HEK293 (cell line): ENCODE data around the gene ALKBH2.

Source experiments
- CTCF ChIA-PET: fragments of 350-600 bp; formaldehyde crosslinking; extraction: SDS; loops from one replicate; lab custom pipeline; 2021; ENCODE audit warnings: antibody characterized with exemption; lab: Yijun Ruan, JAX
- POLR2A ChIA-PET: fragments of 300-600 bp; formaldehyde crosslinking; extraction: SDS; loops from one replicate; lab custom pipeline; 2020; ENCODE audit warnings: antibody characterized with exemption, inconsistent platforms; lab: Yijun Ruan, JAX
- H3K27ac ChIP-seq: fragments of 200-500 bp; sonication (Bioruptor generic); 2 replicates; pipeline ENCODE4 v1.5.1; 2014; ENCODE audit warnings: low read depth, low read length, control low read depth, inconsistent platforms; ENCODE audit errors: extremely low read depth
- H3K36me3 ChIP-seq, 2 experiments: fragments of 200-500 bp in 1 of 2; sonication (Bioruptor generic) in 1 of 2; 1 replicate in 1 of 2; 2 replicates in 1 of 2; pipeline ENCODE4 v1.5.1; 2014 to 2017; ENCODE audit warnings: inconsistent platforms in 2 of 2, low read length in 2 of 2; ENCODE audit not compliant: control insufficient read depth in 2 of 2, insufficient read depth in 1 of 2
- H3K4me1 ChIP-seq: fragments of 200-500 bp; sonication (Bioruptor generic); 2 replicates; pipeline ENCODE4 v1.5.1; 2014; ENCODE audit warnings: mild to moderate bottlenecking, low read length, inconsistent platforms; ENCODE audit not compliant: control insufficient read depth, insufficient read depth
- H3K4me3 ChIP-seq: 2 replicates; pipeline ENCODE4 v1.5.1; 2011; ENCODE audit warnings: low read depth, mild to moderate bottlenecking, control low read depth, low read length, moderate library complexity
- H3K9me3 ChIP-seq: fragments of 200-500 bp; sonication (Bioruptor generic); 2 replicates; pipeline ENCODE4 v1.5.1; 2014; ENCODE audit warnings: low read depth, low read length, inconsistent platforms; ENCODE audit not compliant: control insufficient read depth, insufficient read depth
- EGR2 ChIP-seq: fragments of 450-650 bp; formaldehyde crosslinking; IDR thresholded peaks from 2 replicates; pipeline ENCODE4 v1.5.1; 2016; ENCODE audit warnings: low read depth, missing biosample characterization, missing genetic modification characterization
- HOXA7 ChIP-seq: sonication (generic); formaldehyde crosslinking; IDR thresholded peaks from 2 replicates; pipeline ENCODE4 v1.8.1; 2022; ENCODE audit warnings: missing genetic modification reagents, borderline replicate concordance
- KLF7 ChIP-seq: fragments of 450-650 bp; formaldehyde crosslinking; IDR thresholded peaks from 2 replicates; pipeline ENCODE4 v1.5.1; 2016; ENCODE audit warnings: missing biosample characterization, missing genetic modification characterization, borderline replicate concordance
- MZF1 ChIP-seq: fragments of 450-650 bp; formaldehyde crosslinking; IDR thresholded peaks from 2 replicates; pipeline ENCODE4 v1.5.1; 2017; ENCODE audit warnings: missing biosample characterization, missing genetic modification characterization, borderline replicate concordance
- REST ChIP-seq: fragments of 450-650 bp; formaldehyde crosslinking; IDR thresholded peaks from 2 replicates; pipeline ENCODE4 v1.5.1; 2016; ENCODE audit warnings: missing biosample characterization, missing genetic modification characterization
- SP2 ChIP-seq: fragments of 450-650 bp; formaldehyde crosslinking; IDR thresholded peaks from 2 replicates; pipeline ENCODE4 v1.5.1; 2016; ENCODE audit warnings: missing biosample characterization, missing genetic modification characterization
- TCF7L2 ChIP-seq: IDR thresholded peaks from 2 replicates; pipeline ENCODE4 v1.6.1; 2011; ENCODE audit warnings: low read depth, mild to moderate bottlenecking, inconsistent platforms, low read length, moderate library complexity, borderline replicate concordance
- ZBTB1 ChIP-seq: fragments of 450-650 bp; formaldehyde crosslinking; IDR thresholded peaks from 2 replicates; pipeline ENCODE4 v1.5.1; 2016; ENCODE audit warnings: missing biosample characterization, missing genetic modification characterization
- ZBTB44 ChIP-seq: fragments of 450-650 bp; IDR thresholded peaks from 2 replicates; pipeline ENCODE4 v1.5.1; 2018; ENCODE audit warnings: missing biosample characterization, mild to moderate bottlenecking, missing genetic modification characterization
- ZBTB8A ChIP-seq: fragments of 450-650 bp; formaldehyde crosslinking; IDR thresholded peaks from 2 replicates; pipeline ENCODE4 v1.5.1; 2016; ENCODE audit warnings: missing biosample characterization, missing genetic modification characterization
- ZNF112 ChIP-seq: fragments of 450-650 bp; formaldehyde crosslinking; IDR thresholded peaks from 2 replicates; pipeline ENCODE4 v1.5.0; 2017; ENCODE audit warnings: missing biosample characterization, missing genetic modification characterization
- ZNF138 ChIP-seq: fragments of 450-650 bp; formaldehyde crosslinking; IDR thresholded peaks from 2 replicates; pipeline ENCODE4 v1.5.1; 2016; ENCODE audit warnings: missing biosample characterization, missing genetic modification characterization, borderline replicate concordance
- ZNF155 ChIP-seq: fragments of 450-650 bp; formaldehyde crosslinking; IDR thresholded peaks from 2 replicates; pipeline ENCODE4 v1.5.1; 2016; ENCODE audit warnings: missing biosample characterization, missing genetic modification characterization
- ZNF341 ChIP-seq: fragments of 450-650 bp; formaldehyde crosslinking; IDR thresholded peaks from 2 replicates; pipeline ENCODE4; 2016; ENCODE audit warnings: low read depth, missing biosample characterization, missing genetic modification characterization
- ZNF362 ChIP-seq: fragments of 450-650 bp; formaldehyde crosslinking; IDR thresholded peaks from 2 replicates; pipeline ENCODE4 v1.5.1; 2016; ENCODE audit warnings: missing biosample characterization, missing genetic modification characterization
- ZNF423 ChIP-seq: fragments of 450-650 bp; formaldehyde crosslinking; IDR thresholded peaks from 2 replicates; pipeline ENCODE4 v1.5.1; 2016; ENCODE audit warnings: missing biosample characterization, missing genetic modification characterization
- ZNF621 ChIP-seq: fragments of 450-650 bp; formaldehyde crosslinking; IDR thresholded peaks from 2 replicates; pipeline ENCODE4 v1.5.1; 2017; ENCODE audit warnings: missing biosample characterization, missing genetic modification characterization
- ZNF624 ChIP-seq: fragments of 450-650 bp; formaldehyde crosslinking; IDR thresholded peaks from 2 replicates; pipeline ENCODE4 v1.5.1; 2017; ENCODE audit warnings: missing biosample characterization, missing genetic modification characterization
- ZNF629 ChIP-seq: fragments of 450-650 bp; formaldehyde crosslinking; IDR thresholded peaks from 2 replicates; pipeline ENCODE4 v1.5.1; 2017; ENCODE audit warnings: missing biosample characterization, missing genetic modification characterization
- ZNF645 ChIP-seq: fragments of 450-650 bp; formaldehyde crosslinking; IDR thresholded peaks from 2 replicates; pipeline ENCODE4; 2016; ENCODE audit warnings: missing biosample characterization, missing genetic modification characterization
- ZNF677 ChIP-seq: fragments of 450-650 bp; IDR thresholded peaks from 2 replicates; pipeline ENCODE4 v1.5.0; 2018; ENCODE audit warnings: missing biosample characterization, mild to moderate bottlenecking, missing genetic modification characterization, moderate library complexity
- ZNF747 ChIP-seq: fragments of 450-650 bp; formaldehyde crosslinking; IDR thresholded peaks from 2 replicates; pipeline ENCODE4 v1.5.1; 2016; ENCODE audit warnings: missing biosample characterization, missing genetic modification characterization
- ZNF791 ChIP-seq: fragments of 450-650 bp; formaldehyde crosslinking; IDR thresholded peaks from 2 replicates; pipeline ENCODE4 v1.5.1; 2016; ENCODE audit warnings: missing biosample characterization, missing genetic modification characterization
- ZNF830 ChIP-seq: fragments of 450-650 bp; IDR thresholded peaks from 2 replicates; pipeline ENCODE4 v1.5.0; 2018; ENCODE audit warnings: missing biosample characterization, missing genetic modification characterization, low read depth, mild to moderate bottlenecking, moderate library complexity
- ZNF843 ChIP-seq: fragments of 450-650 bp; formaldehyde crosslinking; IDR thresholded peaks from 2 replicates; pipeline ENCODE4 v1.5.1; 2016; ENCODE audit warnings: missing biosample characterization, missing genetic modification characterization
- ZSCAN4 ChIP-seq: fragments of 450-650 bp; formaldehyde crosslinking; IDR thresholded peaks from 2 replicates; pipeline ENCODE4 v1.5.1; 2017; ENCODE audit warnings: missing biosample characterization, missing genetic modification characterization

The ALKBH2 gene

GRCh38 chr12:109097435-109098182, 4.3 kb upstream of the ALKBH2 start, which contains the start of gene UNG:
Gene UNG (plus strand): TSS chr12:109097597. CDS start chr12:109097680, 83 bp downstream.
- CTCF ChIA-PET, result interaction anchor here (0.7 kb wide), 1 partner anchor 297 kb away, joined by 3 read pairs; no protein-coding TSS in a partner anchor
- Histone ChIP-seq H3K27ac (peak within 1 kb of the TSS; percentile 98), H3K36me3 (peaks cover 32 to 41% of the 10 kb centered on the region in 2 experiments; a peak in 2 of 3 replicates), H3K9me3 (no peaks in the 10 kb centered on the region), H3K4me1 (peaks cover 3% of the 10 kb centered on the region; the same call in 1 of the 2 replicates), H3K4me3 (peak within 1 kb of the TSS; percentile 78)
- POLR2A ChIA-PET, result interaction anchor here (0.6 to 2.3 kb wide), 5 partner anchors 9 to 289 kb away, joined by 3 to 15 read pairs (median 5); no protein-coding TSS in a partner anchor
- no peak for TF ChIP-seq TCF7L2
- TF ChIP-seq ZSCAN4 (tag by site-specific recombination), result no peak
- TF ChIP-seq ZNF629 (tag by site-specific recombination), result no peak; the same call in none of the 2 replicates
- TF ChIP-seq ZNF843 (tag by site-specific recombination), result no peak
- TF ChIP-seq ZNF112, result no peak
- TF ChIP-seq SP2, result peak; percentile 88
- TF ChIP-seq MZF1 (tag by site-specific recombination), result no peak
- TF ChIP-seq ZNF791 (tag by site-specific recombination), result no peak
- no peak for TF ChIP-seq ZNF362 (tag by site-specific recombination)
- no peak for TF ChIP-seq ZNF645 (tag by site-specific recombination)
- TF ChIP-seq ZNF423, result no peak
- no peak for TF ChIP-seq EGR2
- TF ChIP-seq ZNF677 (tag by site-specific recombination), result no peak
- TF ChIP-seq ZBTB44, result no peak
- no peak for TF ChIP-seq ZNF341 (tag by site-specific recombination)
- peak; percentile 31; the same call in 1 of the 2 replicates for TF ChIP-seq KLF7 (tag by site-specific recombination)
- peak; percentile 75 for TF ChIP-seq REST (tag by site-specific recombination)
- TF ChIP-seq ZNF830 (tag by site-specific recombination), result no peak
- TF ChIP-seq ZNF624, result no peak
- no peak for TF ChIP-seq ZNF138 (tag by site-specific recombination)
- TF ChIP-seq ZBTB8A (tag by site-specific recombination), result 0 out of 2 replicates have a peak, but pooled peaks have one; percentile 29
- no peak for TF ChIP-seq ZBTB1
- TF ChIP-seq HOXA7 (CRISPR knock-in tag), result no peak
- no peak for TF ChIP-seq ZNF747 (tag by site-specific recombination)
- no peak for TF ChIP-seq ZNF621 (tag by site-specific recombination)
- TF ChIP-seq ZNF155 (tag by site-specific recombination), result no peak
